ENCODE results near the gene GOLGA6L6.
"Not testable (repeated sequence)": the region's sequence is repeated elsewhere in the genome, so short reads cannot be mapped to it uniquely, and the experiment has no call there.

GOLGA6L6 gene

GRCh38 chr15:20541700-20542099 is at the start of gene GOLGA6L6:
Gene GOLGA6L6, minus strand, starts transcription at chr15:20541800. Its CDS starts 91 bp downstream, at chr15:20541709.
- DNase-seq: not testable (repeated sequence)

GRCh38 chr15:20590069-20590468 is 48.5 kb upstream of the GOLGA6L6 start:
- DNase-seq: not testable (repeated sequence)

GRCh38 chr15:20586821-20587220 is 45.2 kb upstream of the GOLGA6L6 start:
- DNase-seq: not testable (repeated sequence)

- not testable (repeated sequence) for DNase-seq
These were observed 41.1 kb upstream of the GOLGA6L6 start for GRCh38 chr15:20582726-20583115.

GRCh38 chr15:20582109-20582725 is 40.6 kb upstream of the GOLGA6L6 start:
- DNase-seq: not testable (repeated sequence)

- not testable (repeated sequence) for DNase-seq
These were observed 39.9 kb upstream of the GOLGA6L6 start for GRCh38 chr15:20581261-20582108.

GRCh38 chr15:20579662-20580061 is 38.1 kb upstream of the GOLGA6L6 start:
- not testable (repeated sequence) for DNase-seq

GRCh38 chr15:20551289-20551688 is 9.7 kb upstream of the GOLGA6L6 start:
- DNase-seq: not testable (repeated sequence)

- DNase-seq: not testable (repeated sequence)
These were observed 35.5 kb downstream of the GOLGA6L6 start for GRCh38 chr15:20505926-20506658.

- not testable (repeated sequence) for DNase-seq
These were observed 38.8 kb downstream of the GOLGA6L6 start for GRCh38 chr15:20502839-20503238.

GRCh38 chr15:20501512-20502222 is 39.9 kb downstream of the GOLGA6L6 start:
- not testable (repeated sequence) for DNase-seq

GRCh38 chr15:20497781-20498180 is 43.8 kb downstream of the GOLGA6L6 start:
- not testable (repeated sequence) for DNase-seq

- DNase-seq: not testable (repeated sequence)
These were observed 48.6 kb downstream of the GOLGA6L6 start for GRCh38 chr15:20493035-20493434.

GRCh38 chr15:20492598-20492997 is 49.0 kb downstream of the GOLGA6L6 start:
- not testable (repeated sequence) for DNase-seq

GRCh38 chr15:20489320-20489719 is 52.3 kb downstream of the GOLGA6L6 start:
- DNase-seq: not testable (repeated sequence)
